ENCODE measurements around the gene MORC2.

- TF ChIP-seq EZH2 (IDR thresholded peaks at IDR 0.05; ENCODE audit: low read length) = no peak
- no peak for TF ChIP-seq CTCF (optimal IDR thresholded peaks at IDR 0.05 in 1 of 3, IDR thresholded peaks at IDR 0.05 in 1 of 3, conservative IDR thresholded peaks at IDR 0.05 in 1 of 3; ENCODE audit: extremely low read depth in 1 of 3, insufficient read depth in 2 of 3, low read length in 3 of 3)
These were observed 22.1 kb upstream of the MORC2 start for GRCh38 chr22:30990690-30991089.
